HG03045 (cell line): ENCODE data around the gene CDH13.

Experiments
- ATAC-seq: cut with Tn5 transposase; IDR thresholded peaks from one replicate; pipeline ENCODE4 v1.9.1; 2021; ENCODE audit warnings: mild to moderate bottlenecking, moderate library complexity; ENCODE audit not compliant: unreplicated experiment

The CDH13 gene

DNA sequence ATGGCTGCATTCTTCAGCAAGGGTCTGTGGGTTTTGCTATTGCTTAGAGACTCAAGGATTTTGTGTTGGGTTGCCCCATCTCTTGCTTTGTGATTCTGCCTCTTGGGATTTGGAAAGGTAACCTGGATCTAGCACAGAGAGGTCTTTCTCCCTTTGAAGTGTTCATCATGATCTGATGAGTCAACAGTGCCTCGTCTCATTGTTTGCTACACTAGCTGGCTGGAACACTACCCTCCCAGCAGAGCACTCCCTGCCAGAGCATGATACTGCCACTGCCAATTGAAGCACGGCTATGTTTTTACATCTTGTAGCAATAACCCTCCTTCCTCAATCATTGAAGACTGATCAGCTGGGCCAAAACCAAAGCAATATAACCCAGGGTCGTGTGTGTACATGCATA is 361.0 kb downstream of the CDH13 start:
- ATAC-seq = no peak

DNA sequence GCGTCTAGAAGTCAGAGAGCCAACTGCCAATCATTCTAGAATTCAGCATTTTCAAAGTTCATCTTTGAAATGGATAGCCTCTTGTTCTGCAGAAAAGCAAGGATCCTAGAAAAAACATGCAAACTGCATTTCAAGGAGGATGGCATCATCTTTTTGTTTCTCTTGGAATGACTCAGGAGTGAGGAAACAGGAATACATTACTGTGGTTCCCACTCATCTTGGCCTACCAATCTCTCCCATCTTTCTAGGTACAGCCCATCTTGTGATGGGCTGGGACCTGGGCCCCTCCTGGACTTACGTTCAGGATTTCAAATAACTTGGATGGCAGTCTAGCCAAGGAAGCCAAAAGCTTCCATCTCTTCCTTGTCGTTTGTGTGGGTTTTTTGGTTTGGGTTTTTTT is 363.4 kb downstream of the CDH13 start:
- ATAC-seq = no peak

DNA sequence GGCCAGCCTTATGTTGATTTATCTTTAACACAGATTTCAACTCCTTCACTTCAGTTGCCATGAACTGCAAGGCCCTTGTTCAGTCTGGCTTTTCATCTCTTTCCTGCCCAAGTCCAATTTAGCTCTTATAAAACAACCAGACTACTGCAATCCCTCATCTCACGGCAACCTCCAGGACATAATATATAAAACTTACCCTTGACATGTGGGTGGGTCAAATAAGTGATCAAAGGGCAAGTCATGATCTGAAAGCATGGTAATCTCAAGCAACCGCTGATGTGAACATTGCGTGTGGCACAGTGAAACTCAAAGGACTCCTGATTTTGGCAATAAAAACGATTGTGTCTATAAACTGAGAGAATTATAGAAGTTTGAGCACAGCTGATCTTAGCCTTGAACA is 364.6 kb downstream of the CDH13 start:
- ATAC-seq = no peak

DNA sequence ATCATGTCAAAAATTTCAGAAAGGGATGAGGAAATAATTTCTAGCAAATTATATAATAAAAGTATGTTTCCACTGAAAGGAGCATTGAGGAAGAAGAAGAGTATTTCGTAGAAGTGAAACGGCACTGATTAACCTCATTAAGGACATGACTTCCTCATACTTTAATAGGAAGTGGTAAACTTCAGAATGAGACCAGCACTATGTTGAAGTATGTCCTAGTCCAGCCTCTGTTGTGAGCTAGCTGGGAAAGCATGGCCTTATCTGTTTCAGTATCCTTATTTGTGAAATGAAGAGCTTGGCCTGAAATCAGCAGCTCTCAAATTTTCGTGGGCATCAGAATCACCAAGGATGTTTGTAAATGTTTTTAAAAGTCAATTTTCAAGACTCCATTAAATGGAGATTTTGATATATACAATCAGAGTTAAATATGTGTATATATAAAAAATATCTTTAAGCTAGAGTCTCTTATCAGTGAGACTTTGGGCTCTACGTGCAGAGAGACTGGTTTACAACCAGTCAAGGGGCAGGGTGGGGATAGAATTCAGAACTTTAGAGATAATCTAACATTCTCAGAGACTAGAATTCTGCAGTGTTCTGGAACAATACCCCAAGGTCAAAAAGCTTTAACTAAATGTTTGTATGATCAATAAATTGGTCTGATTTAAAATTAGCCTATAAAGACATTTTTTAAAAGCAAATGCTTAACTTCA is 365.4 kb downstream of the CDH13 start:
- no peak for ATAC-seq

DNA sequence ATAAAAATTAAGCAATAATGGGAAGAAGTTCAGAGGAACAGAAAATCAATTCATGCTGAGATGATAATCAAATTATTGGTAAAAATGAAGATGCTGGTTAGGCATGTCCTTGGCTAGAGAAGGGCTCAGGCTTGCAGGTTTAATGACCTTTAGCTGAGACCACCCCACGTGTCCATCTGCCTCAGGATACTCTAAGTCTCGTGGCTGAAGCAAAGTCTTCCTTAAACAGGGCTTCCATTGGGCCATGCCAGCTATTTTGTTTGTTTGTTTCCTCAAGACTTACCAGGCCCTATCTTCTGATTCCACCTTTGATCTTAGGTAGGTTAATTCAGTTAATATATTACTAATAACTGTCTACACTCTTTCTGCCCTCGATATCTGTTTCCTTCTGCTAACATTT is 366.0 kb downstream of the CDH13 start:
- ATAC-seq = no peak

DNA sequence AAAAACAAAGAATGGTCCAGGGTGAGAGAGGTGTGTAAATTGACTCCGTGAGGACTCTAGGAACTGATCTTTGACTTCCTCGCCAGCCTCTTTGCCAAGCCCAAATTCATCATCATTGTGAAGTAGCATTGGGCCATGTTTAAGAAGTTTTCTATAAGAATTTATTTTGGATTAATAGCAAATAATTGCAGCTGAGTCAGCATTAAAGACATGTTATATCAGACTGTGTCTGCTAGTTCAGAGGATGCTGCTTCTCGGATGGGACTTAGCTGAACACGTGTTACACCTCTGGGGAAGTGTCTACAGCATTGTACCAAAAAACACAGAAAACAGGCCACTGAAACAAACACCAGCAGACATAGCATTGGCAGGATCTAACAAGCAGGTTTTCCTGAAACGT is 366.6 kb downstream of the CDH13 start:
- ATAC-seq = no peak

DNA sequence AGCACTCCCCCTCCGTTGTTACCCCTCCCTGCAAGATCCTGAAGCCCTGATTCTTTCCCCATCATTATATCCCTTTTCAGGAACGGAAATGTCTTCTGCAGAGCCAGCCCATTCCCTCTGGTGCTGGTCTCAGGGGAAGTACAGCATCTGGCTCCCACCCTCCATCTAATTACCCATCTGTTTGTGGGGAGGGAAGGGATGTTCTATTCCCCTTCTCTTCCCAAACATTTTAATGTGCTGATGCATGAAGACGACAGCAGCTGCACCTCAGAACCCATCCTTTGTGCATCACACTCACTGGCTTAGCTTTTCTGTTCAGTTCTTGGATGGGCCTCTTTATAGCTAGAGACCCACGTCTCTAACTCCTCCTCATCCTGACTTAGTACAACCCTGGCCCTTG is 367.2 kb downstream of the CDH13 start:
- no peak for ATAC-seq

DNA sequence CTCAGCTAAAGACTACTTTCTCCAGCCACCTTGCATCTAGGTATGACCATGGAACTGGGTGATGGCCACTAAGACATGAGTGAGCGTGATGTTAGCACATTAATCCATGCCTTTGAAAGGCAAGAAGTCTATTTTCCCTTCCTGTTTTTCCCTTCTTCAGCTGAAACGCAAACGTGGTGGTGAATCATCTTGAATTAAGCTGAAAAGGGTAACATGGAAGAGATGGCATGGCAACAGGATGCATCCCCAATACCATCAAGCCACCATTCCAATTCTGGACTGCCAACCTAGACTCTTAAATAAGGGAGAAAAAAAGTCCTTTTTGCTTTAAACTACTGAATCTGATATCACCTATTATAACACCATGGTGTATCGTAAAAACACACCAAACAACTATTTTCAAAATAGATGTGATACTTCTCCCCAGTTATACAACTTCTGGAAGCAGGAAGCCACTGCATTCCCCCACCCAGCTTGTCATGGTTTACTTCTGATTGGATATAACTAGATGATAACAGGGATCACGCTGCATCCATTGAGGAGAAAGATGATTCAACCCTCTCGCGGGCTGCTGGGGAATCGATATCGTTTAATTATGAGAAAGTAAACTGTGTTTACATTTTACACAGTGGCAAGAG is 368.6 kb downstream of the CDH13 start:
- no peak for ATAC-seq

DNA sequence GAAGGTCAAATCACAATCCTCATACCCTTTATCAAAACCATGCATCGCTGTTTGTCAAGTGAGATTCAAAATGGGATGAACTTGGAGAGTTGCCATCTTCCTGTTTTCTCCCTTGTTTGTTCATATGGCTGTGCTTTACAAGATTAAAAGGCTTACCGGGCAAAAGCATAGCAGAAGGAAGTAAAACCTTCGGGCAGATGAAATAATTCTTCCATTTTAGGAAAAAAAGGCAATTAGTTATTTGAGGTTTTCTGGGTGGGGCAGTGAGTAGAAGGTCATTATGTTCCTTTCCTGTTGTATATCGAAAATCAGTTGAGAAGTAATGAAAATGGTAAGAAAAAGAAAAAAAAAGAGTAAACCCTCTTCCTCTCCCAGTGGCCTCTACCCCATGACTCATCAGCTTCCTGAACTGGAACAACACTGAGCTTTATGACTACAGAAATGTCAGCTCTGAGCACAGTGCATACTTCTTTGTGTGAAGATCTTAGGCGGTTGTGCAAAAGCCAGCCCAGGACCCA is 369.2 kb downstream of the CDH13 start:
- no peak for ATAC-seq

DNA sequence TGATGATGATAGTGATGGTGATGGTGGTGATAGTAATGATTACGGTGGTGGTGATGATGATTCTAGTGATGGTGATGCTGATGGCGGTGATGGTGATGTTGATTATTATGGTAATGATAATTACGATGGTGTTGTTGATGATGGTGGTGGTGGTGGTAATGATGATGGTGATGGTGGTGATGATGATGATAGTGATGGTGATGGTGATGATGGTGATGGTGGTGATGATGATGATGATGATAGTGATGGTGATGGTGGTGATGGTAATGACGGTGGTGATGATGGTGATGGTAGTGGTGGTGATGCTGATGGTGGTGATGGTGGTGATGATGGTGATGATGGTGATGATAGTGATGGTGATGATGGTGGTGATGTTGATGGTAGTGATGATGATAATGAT is 370.0 kb downstream of the CDH13 start:
- ATAC-seq = no peak

DNA sequence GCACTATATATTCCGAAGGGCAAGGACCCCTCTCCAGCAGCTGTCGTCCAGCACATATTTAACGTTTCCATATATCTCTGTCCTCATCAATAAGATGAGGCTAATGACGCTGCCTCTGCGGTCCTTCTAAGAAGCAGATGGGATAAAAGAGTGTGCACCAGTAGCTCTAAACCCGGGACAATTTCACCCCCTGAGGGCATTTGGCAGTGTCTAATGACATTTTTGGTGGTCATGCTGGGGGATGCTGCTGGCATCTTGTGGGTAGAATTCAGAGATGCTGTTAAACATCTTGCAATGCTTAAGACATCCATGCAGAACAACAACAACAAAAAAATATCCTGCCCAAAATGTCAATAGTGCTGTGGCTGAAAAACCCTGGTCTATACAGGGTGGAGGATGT is 372.9 kb downstream of the CDH13 start:
- ATAC-seq = no peak

DNA sequence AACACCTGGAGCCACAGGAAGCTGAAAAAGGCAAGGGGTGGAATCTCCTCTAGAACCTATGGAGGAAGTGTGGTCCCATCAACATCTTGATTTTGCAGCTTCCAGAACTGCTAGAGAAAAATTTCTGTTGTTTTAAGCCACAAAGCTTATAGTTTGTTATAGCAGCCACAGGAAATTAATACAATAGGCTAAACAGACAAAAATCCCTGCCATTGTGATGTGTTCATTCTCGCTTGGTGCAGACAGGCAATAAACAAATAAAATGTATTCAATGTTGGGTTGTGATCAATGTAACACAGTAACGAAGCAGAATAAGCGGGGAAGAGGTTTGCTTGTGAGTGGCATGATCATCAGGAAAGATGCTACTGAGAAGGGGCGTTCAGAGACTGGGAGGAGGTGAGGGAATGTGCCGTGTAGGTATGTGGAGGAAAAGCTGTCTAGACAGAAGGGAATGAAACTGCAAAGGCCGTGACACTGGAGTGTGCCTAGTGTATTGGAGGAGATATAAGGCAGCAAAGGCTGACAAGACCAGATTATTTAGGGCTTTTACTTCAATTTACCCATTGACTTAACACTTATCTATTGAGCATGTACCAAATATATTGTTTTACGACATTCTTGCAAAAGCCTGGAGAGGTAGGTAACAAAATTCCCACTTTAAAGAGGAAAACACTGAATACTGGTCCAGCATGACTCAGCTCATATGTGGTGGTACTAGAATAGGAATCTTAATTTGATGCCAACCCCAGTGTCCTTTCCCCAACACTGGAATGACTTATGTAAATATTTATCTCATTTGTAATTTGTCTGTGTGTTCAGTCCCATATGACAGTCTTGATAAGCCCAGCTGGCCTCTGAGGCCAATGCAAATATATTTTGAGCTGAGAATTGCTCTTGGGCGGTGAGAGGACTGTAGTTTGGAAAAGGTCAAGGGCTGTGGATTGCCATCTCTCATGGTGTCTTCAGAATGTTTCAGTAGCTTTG is 375.9 kb downstream of the CDH13 start:
- ATAC-seq = no peak

DNA sequence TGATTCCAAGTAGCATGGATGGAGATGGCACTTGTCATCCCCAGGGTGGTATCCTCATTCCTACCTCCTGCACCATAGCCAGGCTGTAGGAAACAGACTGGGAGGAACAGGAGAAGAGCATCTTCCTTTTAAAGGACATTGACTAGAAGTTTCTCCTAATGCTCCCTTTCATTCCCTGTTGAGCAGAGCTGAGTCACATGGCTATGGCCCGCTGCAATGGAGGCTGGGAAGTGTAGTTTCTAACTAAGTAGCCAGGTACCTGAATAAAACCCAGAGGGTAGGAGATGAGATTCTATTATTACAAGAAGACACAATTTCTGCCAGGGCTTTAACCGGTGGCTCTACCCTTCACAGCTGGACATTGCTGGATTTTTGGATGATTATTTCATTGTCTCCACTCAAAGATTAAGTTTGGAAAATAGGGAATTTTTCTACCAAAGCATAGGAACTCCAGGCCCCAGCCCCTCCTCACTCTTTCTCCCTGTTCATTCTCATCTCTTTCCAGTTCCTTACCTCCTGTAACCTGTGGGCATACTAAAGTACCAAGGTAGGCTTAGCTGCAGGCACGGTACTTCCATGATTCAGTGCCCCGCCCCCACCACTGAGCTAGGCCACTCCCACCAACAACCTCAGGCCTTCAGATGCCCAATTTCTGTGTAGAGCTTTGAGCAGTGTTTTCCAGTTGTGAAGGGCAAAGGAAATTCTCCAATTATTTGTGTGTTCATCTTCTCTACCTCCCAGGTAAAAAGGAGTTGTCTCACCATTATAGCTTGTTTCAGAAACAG is 378.3 kb downstream of the CDH13 start:
- no peak for ATAC-seq

DNA sequence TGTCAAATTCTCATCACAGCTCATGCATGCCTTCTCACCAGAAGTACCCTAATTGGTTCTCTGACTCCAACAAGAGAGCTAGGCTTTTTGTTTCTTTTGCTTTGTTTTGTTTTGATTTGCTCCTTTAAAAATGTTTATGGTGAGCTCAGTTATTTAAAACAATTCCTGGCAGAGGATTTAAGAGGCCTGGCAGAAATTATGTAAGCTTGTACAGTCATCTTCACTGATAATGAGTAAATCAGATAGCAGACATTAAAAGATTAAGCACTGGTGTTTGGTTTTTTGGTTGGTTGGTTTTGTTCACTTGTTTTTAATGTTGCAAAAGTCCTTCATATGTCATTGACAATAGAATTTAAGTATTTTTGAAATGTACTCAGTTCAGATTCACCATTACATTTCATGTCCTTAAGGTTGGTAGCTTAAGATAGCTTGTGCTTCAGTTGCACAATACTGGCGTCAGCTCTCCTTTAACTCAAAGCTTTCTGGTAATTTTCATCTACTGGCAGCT is 378.9 kb downstream of the CDH13 start:
- ATAC-seq = no peak

DNA sequence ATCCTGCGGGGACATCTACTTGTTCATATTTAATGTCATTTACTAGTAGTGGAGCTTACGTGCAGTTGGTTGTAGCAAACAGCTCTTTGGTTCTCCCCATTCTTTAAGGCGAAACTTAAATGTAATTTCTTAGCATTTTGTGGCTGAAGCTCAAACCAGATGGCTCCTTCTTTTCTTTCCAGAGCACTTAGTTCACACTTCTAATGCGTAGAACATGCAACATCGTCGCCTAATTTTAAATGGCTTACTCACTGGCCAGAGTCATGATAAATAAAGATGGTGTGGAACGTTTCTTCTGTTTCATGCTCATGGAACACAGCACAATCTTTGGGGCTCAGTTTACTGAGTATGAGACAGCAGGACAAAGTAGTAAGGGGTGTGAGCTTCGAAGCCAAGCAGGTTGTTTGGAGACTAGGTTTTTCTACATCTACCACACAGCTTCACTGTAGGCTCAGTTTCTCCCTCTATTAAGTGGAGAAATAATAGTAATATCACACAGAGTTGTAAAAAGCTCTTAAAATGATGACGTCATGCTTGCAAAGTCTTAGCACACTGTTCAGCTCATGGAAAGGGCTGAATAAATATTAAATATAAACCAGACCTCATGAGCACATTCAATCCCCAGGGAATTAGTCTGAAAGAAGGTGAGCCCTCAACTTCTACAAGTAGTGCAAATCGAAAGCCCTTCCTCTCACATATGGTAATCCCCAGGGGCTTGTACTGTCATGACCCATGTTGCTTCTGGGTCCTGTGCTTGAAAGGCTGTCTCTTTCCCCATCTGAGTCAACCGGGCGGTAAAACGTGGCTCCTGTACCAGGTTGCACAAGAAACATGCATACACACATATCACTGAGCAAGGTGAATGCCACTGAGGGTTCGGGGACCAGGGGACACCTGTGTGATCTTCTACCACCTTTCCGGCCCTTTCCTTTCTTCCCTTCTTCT is 384.3 kb downstream of the CDH13 start:
- no peak for ATAC-seq

DNA sequence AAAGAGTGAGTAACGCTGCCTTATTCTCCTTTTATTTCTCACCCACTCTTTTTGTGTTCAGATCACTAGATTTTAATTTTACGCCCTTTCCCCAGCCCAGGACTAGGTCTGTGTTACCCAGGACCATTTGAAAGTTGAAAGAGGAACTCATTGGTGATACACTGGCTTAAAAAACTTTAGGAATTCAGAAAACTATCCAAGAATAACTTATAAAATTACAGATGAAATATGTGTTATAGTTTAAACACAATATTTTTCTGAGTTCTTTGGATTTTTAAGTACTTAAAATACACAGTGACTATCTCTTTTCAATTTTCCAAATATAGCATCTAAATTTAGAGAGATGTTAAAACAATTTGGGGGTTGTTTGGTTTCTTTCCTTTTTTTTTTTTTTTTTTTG is 385.2 kb downstream of the CDH13 start:
- no peak for ATAC-seq

DNA sequence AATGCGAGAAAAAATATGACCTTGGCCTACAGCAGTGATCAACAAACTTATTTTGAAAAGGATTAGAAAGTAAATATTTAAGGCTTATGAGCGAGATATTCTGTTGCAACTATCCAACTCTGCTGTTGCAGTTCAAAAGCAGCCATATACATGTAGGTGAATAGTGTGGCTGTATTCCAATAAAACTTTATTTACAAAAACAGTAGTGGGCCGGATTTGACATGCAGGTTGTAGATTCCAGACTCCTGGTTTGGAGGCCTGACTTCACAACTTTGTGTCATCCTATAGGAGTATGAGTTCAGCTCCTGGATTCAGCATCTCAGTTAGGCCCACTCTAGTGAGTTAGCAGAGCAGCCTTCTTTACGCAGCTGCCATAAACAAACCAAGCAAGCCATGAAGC is 386.3 kb downstream of the CDH13 start:
- no peak for ATAC-seq

DNA sequence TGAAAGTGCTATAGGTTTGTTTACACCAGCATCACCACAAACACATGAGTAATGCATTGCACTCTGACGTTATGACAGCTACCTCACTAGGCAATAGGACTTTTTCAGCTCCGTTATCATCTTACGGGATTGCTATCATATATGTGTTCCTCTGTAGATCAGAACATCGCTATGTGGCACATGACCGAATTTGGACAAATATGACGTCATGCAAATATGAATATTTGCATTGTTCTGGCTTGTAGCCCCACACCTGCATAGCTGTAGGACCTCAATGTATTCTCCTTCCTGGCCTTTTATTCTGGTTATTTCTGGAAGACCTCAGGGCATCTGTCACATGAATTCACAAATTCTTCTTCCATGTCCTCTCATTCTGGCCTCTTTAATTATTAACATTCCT is 393.2 kb downstream of the CDH13 start:
- ATAC-seq = no peak

DNA sequence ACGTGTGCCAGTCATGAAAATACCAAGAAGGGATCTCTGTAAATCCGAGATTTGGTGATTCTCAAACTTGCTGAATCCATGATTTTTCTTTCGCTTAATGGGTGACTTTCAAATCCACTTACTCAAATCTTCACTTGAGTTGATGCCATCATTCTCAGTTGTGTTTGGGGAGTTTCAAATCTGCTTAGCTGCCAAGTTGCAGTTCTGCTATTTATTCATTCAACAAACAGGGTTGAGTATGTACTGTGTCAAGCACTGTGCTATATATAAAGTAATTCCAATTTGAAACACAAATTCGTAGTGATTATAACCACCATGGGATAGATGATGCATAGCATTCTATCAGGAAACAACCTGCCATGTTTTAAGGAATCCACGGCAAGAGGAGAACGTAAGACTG is 394.3 kb downstream of the CDH13 start:
- no peak for ATAC-seq
